HG02759 (cell line): ENCODE data around the gene CKM.
"Not testable (repeated sequence)": the region's sequence is repeated elsewhere in the genome, so short reads cannot be mapped to it uniquely, and the experiment has no call there.

Experiments
- ATAC-seq: cut with Tn5 transposase; IDR thresholded peaks from one replicate; pipeline ENCODE4 v1.9.1; 2021; ENCODE audit warnings: mild to moderate bottlenecking, moderate library complexity; ENCODE audit not compliant: unreplicated experiment

The CKM gene

GRCh38 chr19:45294291-45295029, 28.2 kb downstream of the CKM start:
- ATAC-seq = no peak

DNA sequence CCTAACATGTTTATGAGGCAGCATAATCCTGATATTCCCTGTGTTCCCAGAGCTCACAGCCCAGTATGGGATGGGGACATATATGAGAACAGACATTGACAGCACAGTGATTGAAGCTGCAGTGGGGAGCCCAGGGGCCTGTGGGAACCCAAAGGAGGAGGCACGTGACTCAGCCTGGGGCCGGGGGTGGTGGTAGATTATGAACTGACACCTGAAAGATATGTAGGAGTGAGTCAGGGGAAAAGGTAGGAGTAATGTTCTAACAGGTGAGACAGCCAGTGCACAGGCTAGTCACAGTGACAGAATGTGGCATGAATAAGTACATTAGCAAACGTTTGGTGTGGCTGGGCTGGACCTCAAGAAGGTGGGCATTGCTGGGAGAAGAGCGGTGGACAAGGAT, 29.0 kb downstream of the CKM start:
- ATAC-seq = no peak

DNA sequence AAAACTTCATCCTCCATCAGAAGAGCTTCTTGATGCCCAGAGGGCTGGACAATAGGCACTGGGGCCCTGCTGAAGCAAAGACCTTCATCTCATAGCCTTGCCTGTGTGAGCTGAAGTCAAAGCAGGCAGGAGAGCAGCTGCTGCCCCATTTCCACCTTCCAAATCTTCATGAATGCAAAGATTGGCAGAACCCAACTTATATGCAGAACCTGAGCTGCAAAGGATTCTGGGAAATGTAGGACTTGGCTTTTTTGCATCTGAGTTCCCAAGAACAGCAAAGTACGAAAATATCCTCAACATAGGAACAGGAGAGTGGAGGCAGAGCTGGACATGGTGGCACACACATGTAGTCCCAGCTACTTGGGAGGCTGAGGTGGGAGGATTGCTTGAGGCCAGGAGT, 30.8 kb downstream of the CKM start:
- no peak for ATAC-seq

GRCh38 chr19:45290381-45290931, 32.2 kb downstream of the CKM start:
- no peak for ATAC-seq

GRCh38 chr19:45283443-45284033, 39.1 kb downstream of the CKM start:
- no peak for ATAC-seq

GRCh38 chr19:45280471-45280961, 42.2 kb downstream of the CKM start:
- no peak for ATAC-seq

- no peak for ATAC-seq
Observed at GRCh38 chr19:45279587-45280192, 43.0 kb downstream of the CKM start.

DNA sequence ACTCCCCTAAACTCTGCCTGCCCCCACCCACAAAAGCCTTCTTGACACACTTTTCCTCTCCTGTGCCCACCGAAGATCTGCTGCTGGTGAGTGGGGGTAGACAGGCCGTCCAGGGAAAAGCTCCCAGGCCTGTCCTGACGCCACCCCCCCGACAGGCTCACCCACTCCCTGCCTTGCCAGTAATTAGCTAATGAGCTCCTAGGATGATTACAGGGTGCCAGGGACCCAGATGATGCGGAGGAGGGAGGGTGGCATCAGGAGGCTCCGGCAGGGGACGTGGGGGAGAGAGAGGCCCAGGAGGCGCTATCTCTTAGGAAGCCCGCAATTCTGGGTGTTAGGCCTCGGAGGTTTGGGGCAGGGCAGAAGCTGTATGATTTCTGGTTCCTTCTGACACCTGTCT, 44.6 kb downstream of the CKM start:
- ATAC-seq = no peak

- no peak for ATAC-seq
Observed at GRCh38 chr19:45276284-45276687, 46.4 kb downstream of the CKM start.

DNA sequence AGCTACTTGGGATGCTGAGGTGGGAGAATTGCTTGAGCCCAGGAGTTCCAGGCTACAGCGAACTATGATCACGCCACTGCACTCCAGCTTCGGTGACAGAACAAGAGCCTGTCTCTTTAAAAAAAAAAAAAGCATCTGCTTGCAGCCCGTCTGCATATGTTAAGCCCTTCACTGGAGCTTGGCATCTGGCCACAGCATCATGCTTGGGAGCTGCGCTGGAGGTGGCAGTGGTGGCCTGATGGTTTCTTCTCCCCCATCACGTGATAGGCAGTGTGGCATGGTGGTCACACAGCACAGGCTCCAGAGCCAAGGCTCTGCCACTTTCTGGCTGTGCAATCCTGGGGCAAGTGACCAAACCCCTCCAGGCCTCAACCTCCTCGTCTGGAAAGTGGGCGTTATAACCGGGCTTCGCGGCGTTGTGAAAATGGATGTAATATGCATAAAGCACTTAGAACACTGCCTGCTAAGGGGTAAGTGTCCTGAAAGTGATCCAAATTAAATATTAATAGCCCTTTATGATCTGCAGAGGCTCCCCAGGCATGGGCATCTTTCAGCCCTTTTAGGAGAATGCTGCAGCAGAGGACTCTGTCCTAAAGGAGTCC, 47.2 kb downstream of the CKM start:
- no peak for ATAC-seq

DNA sequence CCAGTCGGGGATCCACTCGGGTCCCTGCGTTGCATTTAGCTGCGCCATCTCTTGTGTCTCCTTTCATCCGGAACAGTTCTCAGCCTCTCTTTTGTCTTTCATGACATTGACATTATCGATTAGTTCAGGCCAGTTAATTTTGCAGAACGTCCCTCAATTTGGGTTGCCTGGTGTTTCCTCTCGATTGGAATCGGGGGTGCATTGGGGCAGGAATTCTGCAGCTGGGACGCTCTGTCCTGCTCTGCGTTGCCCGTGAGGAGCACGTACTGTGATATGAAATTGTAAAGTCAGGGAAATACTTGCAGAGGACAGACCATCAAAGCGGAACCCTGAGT, 49.2 kb downstream of the CKM start:
- ATAC-seq = no peak

DNA sequence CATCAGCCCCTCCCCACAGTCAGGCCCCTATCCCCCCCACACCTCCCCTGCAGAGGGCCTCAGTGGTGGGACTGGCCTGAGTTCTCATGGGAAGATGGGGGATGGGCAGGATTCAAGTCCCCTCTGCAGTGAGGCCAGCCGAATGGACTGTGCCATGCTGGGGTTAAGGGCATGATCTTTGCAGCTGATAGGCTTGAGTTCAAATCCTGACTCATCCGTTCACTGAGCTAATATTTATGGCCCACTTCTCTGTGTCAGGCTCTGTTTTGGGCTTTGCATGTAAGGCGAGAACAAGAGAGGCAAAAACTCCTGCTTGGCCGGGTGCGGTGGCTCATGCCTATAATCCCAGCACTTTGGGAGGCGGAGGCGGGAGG, 51.0 kb downstream of the CKM start:
- ATAC-seq = no peak

DNA sequence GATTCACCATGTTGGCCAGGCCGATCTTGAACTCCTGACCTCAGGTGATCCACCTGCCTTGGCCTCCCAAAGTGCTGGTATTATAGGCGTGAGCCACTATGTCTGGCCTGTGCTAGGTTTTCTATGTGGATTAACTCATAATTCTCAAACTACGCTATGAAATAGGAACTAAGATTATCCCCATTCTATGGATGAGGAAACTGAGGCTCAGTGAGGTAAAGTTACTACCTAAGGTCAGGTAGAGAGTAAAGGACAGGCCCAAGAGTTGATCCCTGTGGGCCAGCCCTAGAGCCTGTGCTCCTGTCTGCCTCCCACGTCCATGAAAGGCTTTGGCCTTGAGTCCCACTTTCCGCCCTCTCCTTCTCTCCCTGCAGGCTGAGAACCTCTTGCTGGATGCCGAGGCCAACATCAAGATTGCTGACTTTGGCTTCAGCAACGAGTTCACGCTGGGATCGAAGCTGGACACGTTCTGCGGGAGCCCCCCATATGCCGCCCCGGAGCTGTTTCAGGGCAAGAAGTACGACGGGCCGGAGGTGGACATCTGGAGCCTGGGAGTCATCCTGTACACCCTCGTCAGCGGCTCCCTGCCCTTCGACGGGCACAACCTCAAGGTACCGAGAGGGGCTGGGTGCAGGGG, 51.5 kb downstream of the CKM start:
- ATAC-seq = no peak

GRCh38 chr19:45269939-45270338, 52.7 kb downstream of the CKM start:
- ATAC-seq = not testable (repeated sequence)

DNA sequence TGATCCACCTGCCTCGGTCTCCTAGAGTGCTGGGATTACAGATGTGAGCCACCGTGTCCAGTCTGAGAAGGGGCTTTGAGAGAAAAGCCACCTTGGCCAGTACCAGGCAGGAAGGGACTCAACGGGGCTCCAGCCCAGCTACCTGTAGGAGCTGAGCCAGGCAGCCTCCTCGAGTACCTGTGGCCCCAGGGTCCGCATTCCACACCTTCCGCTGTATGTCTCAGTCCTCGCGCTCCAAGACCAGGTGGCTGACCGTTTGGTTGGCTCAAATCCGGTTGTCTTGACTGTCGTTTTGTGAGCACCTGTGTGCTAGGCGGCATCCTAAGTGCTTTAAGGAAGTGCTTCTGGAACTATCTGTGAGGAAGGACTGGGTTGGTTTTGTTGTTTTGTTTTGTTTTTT, 55.4 kb downstream of the CKM start:
- no peak for ATAC-seq

- ATAC-seq = no peak
Observed at GRCh38 chr19:45265375-45265774, 57.3 kb downstream of the CKM start.

GRCh38 chr19:45264781-45265317, 57.8 kb downstream of the CKM start:
- ATAC-seq = no peak

DNA sequence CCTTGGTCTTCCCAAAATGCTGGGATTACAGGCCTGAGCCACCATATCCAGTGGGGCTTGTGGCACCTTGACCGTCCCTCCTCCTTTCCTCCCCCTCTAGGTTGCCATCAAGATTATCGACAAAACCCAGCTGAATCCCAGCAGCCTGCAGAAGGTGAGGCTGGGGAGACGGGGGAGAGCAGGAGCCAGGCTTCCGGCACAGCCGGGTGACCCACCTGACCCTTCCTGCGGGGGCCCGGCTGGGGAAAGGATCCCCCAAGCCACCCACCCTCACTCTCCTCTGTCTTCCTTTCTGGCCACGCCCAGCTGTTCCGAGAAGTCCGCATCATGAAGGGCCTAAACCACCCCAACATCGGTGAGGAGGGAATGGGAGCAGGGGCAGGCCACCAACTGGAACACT, 59.7 kb downstream of the CKM start:
- ATAC-seq = no peak

DNA sequence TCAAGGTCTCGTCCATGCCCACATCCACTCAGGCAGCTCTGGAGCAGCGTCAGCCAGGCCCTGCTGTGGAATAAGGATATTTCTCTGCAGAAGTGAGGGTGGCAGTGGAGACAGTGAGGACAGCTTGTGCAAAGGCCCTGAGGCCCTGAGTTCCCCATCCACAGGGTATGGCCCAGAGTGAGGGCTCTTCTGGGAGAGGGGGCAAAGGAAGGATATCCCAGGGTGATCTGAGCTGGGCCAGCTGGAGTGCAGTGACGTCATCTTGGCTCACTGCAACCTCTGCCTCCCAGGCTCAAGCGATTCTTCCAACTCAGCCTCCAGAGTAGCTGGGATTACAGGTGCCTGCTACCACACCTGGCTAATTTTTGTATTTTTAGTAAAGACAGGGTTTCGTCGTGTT, 60.1 kb downstream of the CKM start:
- no peak for ATAC-seq

DNA sequence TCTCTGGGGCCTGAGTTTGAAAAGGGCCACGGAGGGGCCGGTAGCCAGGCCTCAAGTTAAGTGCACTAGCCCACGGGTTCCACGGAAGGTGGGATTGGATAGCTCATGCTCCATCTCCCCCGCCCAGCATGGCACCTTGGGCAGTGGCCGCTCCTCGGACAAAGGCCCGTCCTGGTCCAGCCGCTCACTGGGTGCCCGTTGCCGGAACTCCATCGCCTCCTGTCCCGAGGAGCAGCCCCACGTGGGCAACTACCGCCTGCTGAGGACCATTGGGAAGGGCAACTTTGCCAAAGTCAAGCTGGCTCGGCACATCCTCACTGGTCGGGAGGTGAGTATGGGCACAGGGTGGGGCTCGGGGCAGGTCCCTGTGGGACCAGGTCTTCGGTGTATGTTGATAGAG, 63.8 kb downstream of the CKM start:
- no peak for ATAC-seq

DNA sequence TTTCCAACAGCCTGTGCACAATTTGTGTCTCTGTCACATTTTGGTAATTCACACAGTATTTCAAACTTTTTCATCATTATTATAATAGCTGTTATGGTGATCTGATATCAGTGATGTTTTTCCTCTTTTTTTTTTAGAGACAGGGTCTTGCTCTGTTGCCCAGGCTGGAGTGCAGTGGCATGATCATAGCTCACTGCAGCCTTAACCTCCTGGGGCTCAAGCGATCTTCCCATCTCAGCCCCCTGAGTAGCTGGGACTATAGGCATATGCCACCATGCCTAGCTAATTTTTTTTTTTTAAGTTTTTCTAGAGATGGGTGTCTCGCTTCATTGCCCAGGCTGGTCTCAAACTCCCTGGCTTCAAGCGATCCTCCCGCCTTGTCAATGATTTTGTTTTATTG, 65.8 kb downstream of the CKM start:
- ATAC-seq = no peak
